Thyroid gland (tissue), 4 donors: ENCODE results near the gene ARHGEF26.

Experiments used
- CTCF ChIP-seq, 6 experiments: fragments of 200-600 bp in 3 of 6; fragments of 450-650 bp in 3 of 6; sonication (generic) in 3 of 6; IDR thresholded peaks; one replicate each; pipeline ENCODE4 v1.5.1; 2016 to 2019; ENCODE audit warnings: antibody characterized with exemption in 6 of 6, mild to moderate bottlenecking in 2 of 6, inconsistent platforms in 1 of 6, moderate library complexity in 1 of 6
- POLR2A ChIP-seq, 2 donors: fragments of 450-650 bp; IDR thresholded peaks; one replicate each; pipeline ENCODE4 v1.6.1; 2017; ENCODE audit warnings: antibody characterized with exemption in 2 of 2, mild to moderate bottlenecking in 2 of 2, moderate library complexity in 1 of 2

- TF ChIP-seq POLR2A (IDR thresholded peaks at IDR 0.05): no peak
- TF ChIP-seq CTCF (IDR thresholded peaks at IDR 0.05): no peak
Measured at GRCh38 chr3:154225536-154225935, 104.3 kb downstream of the ARHGEF26 start.
